HEK293 (cell line): ENCODE measurements around the gene SYCP2.

Experiments used
- CTCF ChIA-PET: fragments of 350-600 bp; formaldehyde crosslinking; extraction: SDS; loops from one replicate; lab custom pipeline; 2021; ENCODE audit warnings: antibody characterized with exemption; lab: Yijun Ruan, JAX
- POLR2A ChIA-PET: fragments of 300-600 bp; formaldehyde crosslinking; extraction: SDS; loops from one replicate; lab custom pipeline; 2020; ENCODE audit warnings: antibody characterized with exemption, inconsistent platforms; lab: Yijun Ruan, JAX
- H3K27ac ChIP-seq: fragments of 200-500 bp; sonication (Bioruptor generic); 2 replicates; pipeline ENCODE4 v1.5.1; 2014; ENCODE audit warnings: low read depth, low read length, control low read depth, inconsistent platforms; ENCODE audit errors: extremely low read depth
- H3K36me3 ChIP-seq, 2 experiments: fragments of 200-500 bp in 1 of 2; sonication (Bioruptor generic) in 1 of 2; 1 replicate in 1 of 2; 2 replicates in 1 of 2; pipeline ENCODE4 v1.5.1; 2014 to 2017; ENCODE audit warnings: inconsistent platforms in 2 of 2, low read length in 2 of 2; ENCODE audit not compliant: control insufficient read depth in 2 of 2, insufficient read depth in 1 of 2
- H3K4me1 ChIP-seq: fragments of 200-500 bp; sonication (Bioruptor generic); 2 replicates; pipeline ENCODE4 v1.5.1; 2014; ENCODE audit warnings: mild to moderate bottlenecking, low read length, inconsistent platforms; ENCODE audit not compliant: control insufficient read depth, insufficient read depth
- H3K4me3 ChIP-seq: 2 replicates; pipeline ENCODE4 v1.5.1; 2011; ENCODE audit warnings: low read depth, mild to moderate bottlenecking, control low read depth, low read length, moderate library complexity
- H3K9me3 ChIP-seq: fragments of 200-500 bp; sonication (Bioruptor generic); 2 replicates; pipeline ENCODE4 v1.5.1; 2014; ENCODE audit warnings: low read depth, low read length, inconsistent platforms; ENCODE audit not compliant: control insufficient read depth, insufficient read depth
- GLIS2 ChIP-seq: fragments of 450-650 bp; formaldehyde crosslinking; IDR thresholded peaks from 2 replicates; pipeline ENCODE4 v1.5.1; 2016; ENCODE audit warnings: missing biosample characterization, missing genetic modification characterization
- RBAK ChIP-seq: fragments of 450-650 bp; formaldehyde crosslinking; IDR thresholded peaks from 2 replicates; pipeline ENCODE4 v1.5.1; 2016; ENCODE audit warnings: missing biosample characterization, missing genetic modification characterization
- SCRT2 ChIP-seq: fragments of 450-650 bp; formaldehyde crosslinking; IDR thresholded peaks from 2 replicates; pipeline ENCODE4 v1.5.1; 2016; ENCODE audit warnings: missing biosample characterization, missing genetic modification characterization
- ZBTB17 ChIP-seq: fragments of 450-650 bp; formaldehyde crosslinking; IDR thresholded peaks from 2 replicates; pipeline ENCODE4 v1.5.1; 2016; ENCODE audit warnings: missing biosample characterization, missing genetic modification characterization
- ZBTB49 ChIP-seq: fragments of 450-650 bp; formaldehyde crosslinking; IDR thresholded peaks from 2 replicates; pipeline ENCODE4 v1.5.1; 2016; ENCODE audit warnings: missing biosample characterization, missing genetic modification characterization, low read depth
- ZBTB6 ChIP-seq: fragments of 450-650 bp; formaldehyde crosslinking; IDR thresholded peaks from 2 replicates; pipeline ENCODE4 v1.5.1; 2017; ENCODE audit warnings: missing biosample characterization, missing genetic modification characterization
- ZNF16 ChIP-seq: fragments of 450-650 bp; formaldehyde crosslinking; IDR thresholded peaks from 2 replicates; pipeline ENCODE4 v1.5.1; 2016; ENCODE audit warnings: low read depth, missing biosample characterization, missing genetic modification characterization
- ZNF514 ChIP-seq: fragments of 450-650 bp; formaldehyde crosslinking; IDR thresholded peaks from 2 replicates; pipeline ENCODE4 v1.5.1; 2016; ENCODE audit warnings: missing biosample characterization, missing genetic modification characterization
- ZNF548 ChIP-seq: fragments of 450-650 bp; formaldehyde crosslinking; IDR thresholded peaks from 2 replicates; pipeline ENCODE4 v1.5.1; 2016; ENCODE audit warnings: missing biosample characterization, missing genetic modification characterization
- ZNF624 ChIP-seq: fragments of 450-650 bp; formaldehyde crosslinking; IDR thresholded peaks from 2 replicates; pipeline ENCODE4 v1.5.1; 2017; ENCODE audit warnings: missing biosample characterization, missing genetic modification characterization
- ZNF660 ChIP-seq: fragments of 450-650 bp; IDR thresholded peaks from 2 replicates; pipeline ENCODE4 v1.5.1; 2018; ENCODE audit warnings: missing biosample characterization, mild to moderate bottlenecking, missing genetic modification characterization
- TF ChIP-seq, protein P1 (sequence below): fragments of 450-650 bp; formaldehyde crosslinking; IDR thresholded peaks from 2 replicates; pipeline ENCODE4 v1.5.1; 2017; ENCODE audit warnings: missing biosample characterization, missing genetic modification characterization
- TF ChIP-seq, protein P2 (sequence below): fragments of 450-650 bp; formaldehyde crosslinking; IDR thresholded peaks from 2 replicates; pipeline ENCODE4 v1.5.1; 2016; ENCODE audit warnings: missing biosample characterization, missing genetic modification characterization
- TF ChIP-seq, protein P3 (sequence below): fragments of 450-650 bp; formaldehyde crosslinking; conservative IDR thresholded peaks from 2 replicates; pipeline ENCODE4 v1.5.1; 2016; ENCODE audit warnings: low read depth, missing biosample characterization, missing genetic modification characterization

The SYCP2 gene

DNA sequence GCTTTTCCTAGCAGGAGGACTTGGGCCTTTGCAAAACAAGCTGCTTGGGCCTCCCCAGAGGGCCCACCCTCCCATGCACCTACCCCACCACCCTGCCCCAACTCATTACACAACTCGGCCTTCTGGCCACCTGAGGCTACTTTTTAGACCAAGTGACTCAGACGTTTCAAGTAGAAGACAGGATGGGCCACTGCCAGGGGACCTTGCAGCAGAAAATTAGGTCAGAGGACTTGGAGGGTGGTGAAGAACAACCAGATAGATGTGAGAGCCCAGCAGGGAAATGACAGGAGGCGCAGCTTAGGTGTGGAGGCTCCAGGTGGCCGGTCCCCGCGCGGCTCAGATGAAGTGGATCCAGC lies 5.2 kb upstream of the SYCP2 start:
- H3K4me1 ChIP-seq, result peaks cover 15% of the 10 kb centered on the region

DNA sequence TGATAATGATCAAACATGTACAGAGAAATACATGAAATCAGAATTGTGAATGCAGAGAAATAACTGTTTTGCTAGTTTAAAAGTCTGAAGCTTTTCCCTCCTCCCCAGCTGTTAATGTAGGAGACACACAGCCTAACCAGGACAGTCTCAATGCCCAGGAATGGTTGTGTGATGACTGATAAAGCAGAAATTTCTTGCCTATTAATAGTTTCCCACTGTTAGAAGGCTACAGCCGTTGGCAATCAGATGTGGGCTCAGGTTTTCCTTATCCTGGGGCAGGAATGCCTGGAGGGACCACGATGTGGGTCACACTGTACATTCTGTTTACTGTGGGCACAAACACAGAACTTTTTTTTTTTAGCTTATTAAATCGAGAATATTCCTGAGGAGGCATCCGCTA lies 4.8 kb upstream of the SYCP2 start:
- POLR2A ChIA-PET, result no interaction called here
- H3K4me3 ChIP-seq, result no peak overlapping the region
- H3K9me3 ChIP-seq, result no peaks in the 10 kb centered on the region
- H3K4me1 ChIP-seq, result peaks cover 15% of the 10 kb centered on the region
- H3K36me3 ChIP-seq, result peaks cover 7 to 13% of the 10 kb centered on the region in 2 experiments; a peak in 2 of 3 replicates
- H3K27ac ChIP-seq, result no peak overlapping the region
- CTCF ChIA-PET, result interaction anchor here (0.6 kb wide), 1 partner anchor 88 kb away, joined by 3 read pairs; no protein-coding TSS in a partner anchor
- TF ChIP-seq, protein P1, sequence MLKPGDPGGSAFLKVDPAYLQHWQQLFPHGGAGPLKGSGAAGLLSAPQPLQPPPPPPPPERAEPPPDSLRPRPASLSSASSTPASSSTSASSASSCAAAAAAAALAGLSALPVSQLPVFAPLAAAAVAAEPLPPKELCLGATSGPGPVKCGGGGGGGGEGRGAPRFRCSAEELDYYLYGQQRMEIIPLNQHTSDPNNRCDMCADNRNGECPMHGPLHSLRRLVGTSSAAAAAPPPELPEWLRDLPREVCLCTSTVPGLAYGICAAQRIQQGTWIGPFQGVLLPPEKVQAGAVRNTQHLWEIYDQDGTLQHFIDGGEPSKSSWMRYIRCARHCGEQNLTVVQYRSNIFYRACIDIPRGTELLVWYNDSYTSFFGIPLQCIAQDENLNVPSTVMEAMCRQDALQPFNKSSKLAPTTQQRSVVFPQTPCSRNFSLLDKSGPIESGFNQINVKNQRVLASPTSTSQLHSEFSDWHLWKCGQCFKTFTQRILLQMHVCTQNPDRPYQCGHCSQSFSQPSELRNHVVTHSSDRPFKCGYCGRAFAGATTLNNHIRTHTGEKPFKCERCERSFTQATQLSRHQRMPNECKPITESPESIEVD (tag by site-specific recombination), result peak; percentile 1; the same call in 1 of the 2 replicates
- TF ChIP-seq, protein P2, sequence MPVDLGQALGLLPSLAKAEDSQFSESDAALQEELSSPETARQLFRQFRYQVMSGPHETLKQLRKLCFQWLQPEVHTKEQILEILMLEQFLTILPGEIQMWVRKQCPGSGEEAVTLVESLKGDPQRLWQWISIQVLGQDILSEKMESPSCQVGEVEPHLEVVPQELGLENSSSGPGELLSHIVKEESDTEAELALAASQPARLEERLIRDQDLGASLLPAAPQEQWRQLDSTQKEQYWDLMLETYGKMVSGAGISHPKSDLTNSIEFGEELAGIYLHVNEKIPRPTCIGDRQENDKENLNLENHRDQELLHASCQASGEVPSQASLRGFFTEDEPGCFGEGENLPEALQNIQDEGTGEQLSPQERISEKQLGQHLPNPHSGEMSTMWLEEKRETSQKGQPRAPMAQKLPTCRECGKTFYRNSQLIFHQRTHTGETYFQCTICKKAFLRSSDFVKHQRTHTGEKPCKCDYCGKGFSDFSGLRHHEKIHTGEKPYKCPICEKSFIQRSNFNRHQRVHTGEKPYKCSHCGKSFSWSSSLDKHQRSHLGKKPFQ (tag by site-specific recombination), result no peak

More for the DNA sequence above, 5.2 kb upstream of the SYCP2 start:
- Histone ChIP-seq H3K27ac (0 out of 2 replicates have a peak overlapping the region, but pooled peaks have one; percentile 19), H3K9me3 (no peaks in the 10 kb centered on the region), H3K36me3 (peaks cover 10 to 17% of the 10 kb centered on the region in 2 experiments; a peak in 2 of 3 replicates), H3K4me3 (no peak overlapping the region)
- no peak for TF ChIP-seq ZNF16 (tag by site-specific recombination)
- TF ChIP-seq ZBTB49 (tag by site-specific recombination), result 0 out of 2 replicates have a peak, but pooled peaks have one; percentile 63
- TF ChIP-seq ZNF548, result no peak
- peak; percentile 70; the same call in 1 of the 2 replicates for TF ChIP-seq SCRT2 (tag by site-specific recombination)
- TF ChIP-seq ZBTB6, result no peak
- TF ChIP-seq ZNF514 (tag by site-specific recombination), result no peak
- peak; percentile 49; the same call in 1 of the 2 replicates for TF ChIP-seq GLIS2
- ChIA-PET POLR2A (no interaction called here), CTCF (interaction anchor here (0.6 kb wide), 1 partner anchor 89 kb away, joined by 3 read pairs; no protein-coding TSS in a partner anchor)

DNA sequence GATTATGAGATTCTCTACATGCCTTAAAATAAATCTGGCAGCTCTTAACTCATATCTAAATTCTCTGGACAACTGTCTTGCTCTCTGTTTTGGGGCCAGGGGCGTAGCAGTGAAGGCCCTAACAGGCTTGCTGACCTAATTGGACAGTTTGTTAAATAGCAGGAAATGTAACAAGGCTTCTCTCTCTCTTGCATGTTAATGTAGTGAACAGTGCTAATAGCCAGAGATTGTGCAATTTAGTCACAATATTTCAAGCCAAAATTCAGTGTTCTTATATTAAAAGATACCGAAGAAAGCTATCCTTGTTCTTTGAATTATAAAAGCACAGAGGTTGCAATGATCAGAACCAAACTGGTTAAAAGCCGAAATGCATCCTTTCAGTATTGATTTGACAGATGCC lies 3.7 kb upstream of the SYCP2 start:
- H3K4me3 ChIP-seq, result no peak overlapping the region
- TF ChIP-seq ZBTB17 (tag by site-specific recombination) (no peak), RBAK (no peak), ZNF624 (tag by site-specific recombination) (no peak), ZNF660 (tag by site-specific recombination) (peak; percentile 68; the same call in 1 of the 2 replicates)
- TF ChIP-seq, protein P3, sequence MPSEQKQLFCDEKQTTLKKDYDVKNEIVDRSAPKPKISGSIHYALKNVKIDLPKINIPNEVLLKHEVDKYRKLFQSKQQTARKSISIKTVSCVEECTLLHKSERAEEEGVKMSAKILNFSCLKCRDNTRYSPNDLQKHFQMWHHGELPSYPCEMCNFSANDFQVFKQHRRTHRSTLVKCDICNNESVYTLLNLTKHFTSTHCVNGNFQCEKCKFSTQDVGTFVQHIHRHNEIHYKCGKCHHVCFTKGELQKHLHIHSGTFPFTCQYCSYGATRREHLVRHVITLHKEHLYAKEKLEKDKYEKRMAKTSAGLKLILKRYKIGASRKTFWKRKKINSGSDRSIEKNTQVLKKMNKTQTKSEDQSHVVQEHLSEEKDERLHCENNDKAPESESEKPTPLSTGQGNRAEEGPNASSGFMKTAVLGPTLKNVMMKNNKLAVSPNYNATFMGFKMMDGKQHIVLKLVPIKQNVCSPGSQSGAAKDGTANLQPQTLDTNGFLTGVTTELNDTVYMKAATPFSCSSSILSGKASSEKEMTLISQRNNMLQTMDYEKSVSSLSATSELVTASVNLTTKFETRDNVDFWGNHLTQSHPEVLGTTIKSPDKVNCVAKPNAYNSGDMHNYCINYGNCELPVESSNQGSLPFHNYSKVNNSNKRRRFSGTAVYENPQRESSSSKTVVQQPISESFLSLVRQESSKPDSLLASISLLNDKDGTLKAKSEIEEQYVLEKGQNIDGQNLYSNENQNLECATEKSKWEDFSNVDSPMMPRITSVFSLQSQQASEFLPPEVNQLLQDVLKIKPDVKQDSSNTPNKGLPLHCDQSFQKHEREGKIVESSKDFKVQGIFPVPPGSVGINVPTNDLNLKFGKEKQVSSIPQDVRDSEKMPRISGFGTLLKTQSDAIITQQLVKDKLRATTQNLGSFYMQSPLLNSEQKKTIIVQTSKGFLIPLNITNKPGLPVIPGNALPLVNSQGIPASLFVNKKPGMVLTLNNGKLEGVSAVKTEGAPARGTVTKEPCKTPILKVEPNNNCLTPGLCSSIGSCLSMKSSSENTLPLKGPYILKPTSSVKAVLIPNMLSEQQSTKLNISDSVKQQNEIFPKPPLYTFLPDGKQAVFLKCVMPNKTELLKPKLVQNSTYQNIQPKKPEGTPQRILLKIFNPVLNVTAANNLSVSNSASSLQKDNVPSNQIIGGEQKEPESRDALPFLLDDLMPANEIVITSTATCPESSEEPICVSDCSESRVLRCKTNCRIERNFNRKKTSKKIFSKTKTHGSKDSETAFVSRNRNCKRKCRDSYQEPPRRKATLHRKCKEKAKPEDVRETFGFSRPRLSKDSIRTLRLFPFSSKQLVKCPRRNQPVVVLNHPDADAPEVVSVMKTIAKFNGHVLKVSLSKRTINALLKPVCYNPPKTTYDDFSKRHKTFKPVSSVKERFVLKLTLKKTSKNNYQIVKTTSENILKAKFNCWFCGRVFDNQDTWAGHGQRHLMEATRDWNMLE (tag by site-specific recombination), result no peak
- no peaks in the 10 kb centered on the region for H3K9me3 ChIP-seq
- H3K27ac ChIP-seq, result no peak overlapping the region
- POLR2A ChIA-PET, result no interaction called here
- CTCF ChIA-PET, result interaction anchor here (0.6 to 0.7 kb wide), 2 partner anchors 11 to 537 kb away, joined by 3 read pairs; no protein-coding TSS in a partner anchor
- peaks cover 15% of the 10 kb centered on the region for H3K4me1 ChIP-seq
- peaks cover 0 to 2% of the 10 kb centered on the region in 2 experiments; a peak in 1 of 3 replicates for H3K36me3 ChIP-seq
